Measurements from ENCODE around the gene PARD3. TPM values are rescaled to one million over a fixed set of nuclear protein-coding genes. Genes with fewer than 3 reads are reported as not detected.

Gene PARD3
- total and polyA plus RNA-seq, 10 of the 15 experiments (the other 5 are each of a cell fraction or from before 2014, with no cell fraction given): 2.6 to 43.1 (median 13.9) TPM

- Histone ChIP-seq H3K36me3 (ENCODE audit: control insufficient read depth in 2 of 2, insufficient read depth in 2 of 2, low read length in 1 of 2) (no peaks in the 10 kb centered on the region), H3K9ac (ENCODE audit: control insufficient read depth, insufficient read depth, low read length) (no peak overlapping the region), H3K4me3 (no peak overlapping the region), H3K4me1 (ENCODE audit: control insufficient read depth, insufficient read depth, low read length) (no peaks in the 10 kb centered on the region), H3K79me2 (ENCODE audit: control insufficient read depth, insufficient read depth, low read length) (no peaks in the 10 kb centered on the region), H4K20me1 (ENCODE audit: control insufficient read depth, insufficient read depth) (no peaks in the 10 kb centered on the region), H2AFZ (ENCODE audit: control insufficient read depth, low read depth, low read length) (no peak overlapping the region), H3K27ac (ENCODE audit: control insufficient read depth, insufficient read depth) (no peak overlapping the region), H3K27me3 (replicated peaks in 1 of 2; ENCODE audit: control insufficient read depth in 2 of 2, insufficient read depth in 2 of 2, low read length in 1 of 2) (no peaks in the 10 kb centered on the region), H3K9me3 (replicated peaks; ENCODE audit: control insufficient read depth, insufficient read depth, low read length) (no peaks in the 10 kb centered on the region), H3K4me2 (ENCODE audit: control insufficient read depth, insufficient read depth) (no peak overlapping the region)
- RAD21 ChIA-PET (ENCODE audit: unreplicated experiment): interaction anchor here (0.6 kb wide), 1 partner anchor 266 kb away, joined by 3 read pairs; no protein-coding TSS in a partner anchor
- no peak for ATAC-seq
- SMC1A ChIA-PET (ENCODE audit: uncharacterized antibody, unreplicated experiment): interaction anchor here (1.2 to 1.7 kb wide), 4 partner anchors 15 to 24 kb away, joined by 3 to 4 read pairs (median 3); no protein-coding TSS in a partner anchor
- WGBS (ENCODE audit: insufficient coverage, insufficient replicate concordance, low lambda C conversion rate, missing lambda C conversion rate): 40% methylated on average over 4 of the region's 4 CpGs
- intact Hi-C loops (cut with micrococcal nuclease; ENCODE audit: unreplicated experiment): no loop called here
- no TSS peak for BruUV-seq (replicated peaks)
- in situ Hi-C loops (cut with MboI): no loop called here
- POLR2A ChIA-PET: interaction anchor here (0.6 kb wide), 1 partner anchor 23 kb away, joined by 5 read pairs; no protein-coding TSS in a partner anchor
- no peak for FAIRE-seq
- CTCF ChIA-PET: interaction anchor here (1.1 to 1.4 kb wide), 3 partner anchors 8 to 382 kb away, joined by 3 to 4 read pairs (median 4); no protein-coding TSS in a partner anchor
- no peak for DNase-seq (ENCODE audit: low read depth, low spot score)
- no peak for TF ChIP-seq BMI1 (IDR thresholded peaks at IDR 0.05; ENCODE audit: borderline replicate concordance)
- no peak for TF ChIP-seq ZNF207 (IDR thresholded peaks at IDR 0.05; ENCODE audit: borderline replicate concordance)
- TF ChIP-seq MYB (IDR thresholded peaks at IDR 0.05; ENCODE audit: borderline replicate concordance, low read depth, low read length): no peak
- no peak for TF ChIP-seq ESRRA (IDR thresholded peaks at IDR 0.05; ENCODE audit: low read length)
- no peak for TF ChIP-seq SMAD5 (IDR thresholded peaks at IDR 0.05; ENCODE audit: low read depth)
- no peak for TF ChIP-seq E2F4 (IDR thresholded peaks at IDR 0.05; ENCODE audit: low read depth, low read length)
- no peak for TF ChIP-seq MTA2 (IDR thresholded peaks at IDR 0.05; ENCODE audit: low read depth)
- no peak for TF ChIP-seq TCF12 (IDR thresholded peaks at IDR 0.05; ENCODE audit: low read depth, low read length)
- TF ChIP-seq NKRF (conservative IDR thresholded peaks at IDR 0.05): no peak
- TF ChIP-seq ZBTB11 (CRISPR knock-in tag; IDR thresholded peaks at IDR 0.05): no peak
- no peak for TF ChIP-seq ELK1 (IDR thresholded peaks at IDR 0.05; ENCODE audit: low read depth, low read length)
- no peak for TF ChIP-seq ZNF217 (IDR thresholded peaks at IDR 0.05)
- TF ChIP-seq PKNOX1 (IDR thresholded peaks at IDR 0.05): no peak
- no peak for TF ChIP-seq PAX8 (IDR thresholded peaks at IDR 0.05)
- no peak for TF ChIP-seq RUNX3 (IDR thresholded peaks at IDR 0.05; ENCODE audit: low read length)
- no peak for TF ChIP-seq SPI1 (IDR thresholded peaks at IDR 0.05; ENCODE audit: borderline replicate concordance, insufficient read depth, low read depth, low read length)
Measured at GRCh38 chr10:34256216-34256615, 558.9 kb downstream of the PARD3 start.

Measured in GM12878 (cell line).